Pancreas (tissue), 10 donors: ENCODE measurements around the gene KIRREL1. TPM values are rescaled to one million over a fixed set of nuclear protein-coding genes. Genes with fewer than 3 reads are reported as not detected.

Experiments
- ATAC-seq, 4 donors: fragments of 200-7000 bp; cut with Tn5 transposase; one replicate each; pipeline versions ENCODE4 v1.8.0 to v1.9.1; 2020; ENCODE audit warnings: mild to moderate bottlenecking in 4 of 4, moderate library complexity in 4 of 4
- DNase-seq, 6 donors: peaks; one replicate each; pipeline ENCODE4 v3.0.0-alpha.2; 2020
- FAIRE-seq: peaks from 2 replicates; lab custom pipeline; 2012; peaks lifted over from hg19 to GRCh38; lab: Jason Lieb, UNC
- H3K27ac ChIP-seq, 4 donors: fragments of 200-600 bp; sonication (generic); 1 replicate in 3 of 4; 2 replicates in 1 of 4; pipeline versions ENCODE4 v1.5.0 to v1.8.0; 2020
- H3K27me3 ChIP-seq, 4 donors: fragments of 200-600 bp; one replicate each; pipeline ENCODE4 v1.8.0; 2021
- H3K36me3 ChIP-seq, 3 donors: fragments of 200-600 bp; sonication (generic) in 1 of 3; one replicate each; pipeline versions ENCODE4 v1.5.0 to v1.8.0; 2020 to 2021
- H3K4me1 ChIP-seq, 3 donors: fragments of 200-600 bp; one replicate each; pipeline ENCODE4 v1.8.0; 2021
- H3K4me3 ChIP-seq, 4 donors: fragments of 200-600 bp; sonication (generic) in 2 of 4; one replicate each; pipeline versions ENCODE4 v1.5.0 to v1.8.0; 2020 to 2021
- H3K9me3 ChIP-seq, 4 donors: fragments of 200-600 bp; one replicate each; pipeline ENCODE4 v1.8.0; 2021
- CTCF ChIP-seq, 4 donors: fragments of 200-600 bp; sonication (generic) in 3 of 4; IDR thresholded peaks; one replicate each; pipeline versions ENCODE4 v1.5.0 to v1.8.0; 2021; ENCODE audit warnings: antibody characterized with exemption in 4 of 4
- WGBS, 2 donors: extraction: QIAGEN DNeasy Blood & Tissue Kit; methylation state at CpG; one replicate each; pipeline ENCODE4 v1.1.7; 2013; 5-methylcytosine and 5-hydroxymethylcytosine counted together
- intact Hi-C, 3 donors: fragments of 100-400 bp; cut with DNase I; formaldehyde crosslinking; loops; one replicate each; pipeline versions ENCODE4 v1.11.1 to v1.14.2; 2022
- polyA plus RNA-seq, 2 donors: library from polyadenylated mRNA; stranded (reverse); fragments of 200-250 nt; gene quantifications; one replicate each; pipeline ENCODE4 v1.2.3, GENCODE V29; 2013
- total RNA-seq, 6 donors: library from RNA; stranded (reverse); fragmentation: NEBNext Ultra II Directional in 4 of 6; extraction: Animal tissue kit (Norgen Biotek cat#: 25700) in 4 of 6; gene quantifications; one replicate each; pipeline versions ENCODE4 v1.2.1 to v1.2.4, GENCODE V29; 2021 to 2023
- donor health status: healthy with polysubstance abuse.
- donor health status: DM: no; HTN: no; CAD: no; lungs with moderate emphysema.
- donor health status: DM: no; HTN: no; CAD: no.
- donor health status: control.
- donor health status: control.
- donor health status: Bipolar disorder and iron deficiency.
- donor health status: DM: yes; HTN: yes; CAD: no.
- donor health status: DM: no; HTN: no; CAD: no.
- donor health status: DM: no; HTN: no; CAD: no.
- donor health status: DM: yes; HTN: yes; CAD: no.

The KIRREL1 gene
- total and polyA plus RNA-seq, 8 donors = 1.9 to 13.0 (median 4.1) TPM

- intact Hi-C loops = no loop called here
- H3K27ac ChIP-seq = no peak overlapping the region
- ATAC-seq (no peak), DNase-seq (no peak), FAIRE-seq (no peak)
- H3K4me3 ChIP-seq = no peak overlapping the region
- H3K36me3 ChIP-seq = no peaks in the 10 kb centered on the region
- no peaks in the 10 kb centered on the region for H3K27me3 ChIP-seq
- peaks cover 0 to 6% (median 4%) of the 10 kb centered on the region in 3 donors for H3K4me1 ChIP-seq
- TF ChIP-seq CTCF (IDR thresholded peaks at IDR 0.05) = no peak
- WGBS, 2 donors = 88 to 94% methylated on average over 5 of the region's 5 CpGs
- no peaks in the 10 kb centered on the region for H3K9me3 ChIP-seq
These were observed 42.2 kb upstream of the KIRREL1 start for GRCh38 chr1:157951230-157951629.

GRCh38 chr1:157952601-157953000, 40.8 kb upstream of the KIRREL1 start:
- FAIRE-seq (no peak), DNase-seq (no peak), ATAC-seq (peak in 2 of 4 donors; percentile 44 to 72)
- 11 to 15% methylated on average over 3 of the region's 3 CpGs for WGBS, 2 donors
- no peaks in the 10 kb centered on the region for H3K27me3 ChIP-seq
- TF ChIP-seq CTCF (IDR thresholded peaks at IDR 0.05) = no peak
- H3K9me3 ChIP-seq = no peaks in the 10 kb centered on the region
- H3K4me1 ChIP-seq = peaks cover 0 to 6% (median 4%) of the 10 kb centered on the region in 3 donors
- intact Hi-C loops = no loop called here
- no peaks in the 10 kb centered on the region for H3K36me3 ChIP-seq
- H3K4me3 ChIP-seq = no peak overlapping the region
- no peak overlapping the region for H3K27ac ChIP-seq

- no peak for FAIRE-seq
- intact Hi-C loops = no loop called here
- Histone ChIP-seq H3K36me3 (no peaks in the 10 kb centered on the region), H3K4me3 (no peak overlapping the region), H3K27me3 (no peaks in the 10 kb centered on the region), H3K4me1 (peaks cover 0 to 6% (median 4%) of the 10 kb centered on the region in 3 donors), H3K9me3 (no peaks in the 10 kb centered on the region), H3K27ac (no peak overlapping the region)
- no peak for DNase-seq
- no peak for ATAC-seq
- no peak for TF ChIP-seq CTCF (IDR thresholded peaks at IDR 0.05)
These were observed 38.2 kb upstream of the KIRREL1 start for GRCh38 chr1:157955221-157955620.

- intact Hi-C loops = no loop called here
These were observed 37.6 kb upstream of the KIRREL1 start for GRCh38 chr1:157955857-157956256.

More at GRCh38 chr1:157955857-157956256, 37.6 kb upstream of the KIRREL1 start:
- no peak overlapping the region for H3K27ac ChIP-seq
- H3K4me3 ChIP-seq = no peak overlapping the region
- H3K36me3 ChIP-seq = no peaks in the 10 kb centered on the region
- WGBS, 2 donors = 84 to 87% methylated on average over 6 of the region's 6 CpGs
- no peaks in the 10 kb centered on the region for H3K9me3 ChIP-seq
- no peaks in the 10 kb centered on the region for H3K27me3 ChIP-seq
- peak in 2 of 4 donors; percentile 18 to 55 for ATAC-seq
- TF ChIP-seq CTCF (IDR thresholded peaks at IDR 0.05) = no peak
- H3K4me1 ChIP-seq = peaks cover 0 to 6% (median 4%) of the 10 kb centered on the region in 3 donors
- no peak for DNase-seq
- FAIRE-seq = no peak
